ENCODE measurements around the gene WDR93.

GRCh38 chr15:89785774-89786140, 95.1 kb downstream of the WDR93 start:
- no peak for TF ChIP-seq POLR2A (IDR thresholded peaks at IDR 0.05)
- TF ChIP-seq, protein P1, sequence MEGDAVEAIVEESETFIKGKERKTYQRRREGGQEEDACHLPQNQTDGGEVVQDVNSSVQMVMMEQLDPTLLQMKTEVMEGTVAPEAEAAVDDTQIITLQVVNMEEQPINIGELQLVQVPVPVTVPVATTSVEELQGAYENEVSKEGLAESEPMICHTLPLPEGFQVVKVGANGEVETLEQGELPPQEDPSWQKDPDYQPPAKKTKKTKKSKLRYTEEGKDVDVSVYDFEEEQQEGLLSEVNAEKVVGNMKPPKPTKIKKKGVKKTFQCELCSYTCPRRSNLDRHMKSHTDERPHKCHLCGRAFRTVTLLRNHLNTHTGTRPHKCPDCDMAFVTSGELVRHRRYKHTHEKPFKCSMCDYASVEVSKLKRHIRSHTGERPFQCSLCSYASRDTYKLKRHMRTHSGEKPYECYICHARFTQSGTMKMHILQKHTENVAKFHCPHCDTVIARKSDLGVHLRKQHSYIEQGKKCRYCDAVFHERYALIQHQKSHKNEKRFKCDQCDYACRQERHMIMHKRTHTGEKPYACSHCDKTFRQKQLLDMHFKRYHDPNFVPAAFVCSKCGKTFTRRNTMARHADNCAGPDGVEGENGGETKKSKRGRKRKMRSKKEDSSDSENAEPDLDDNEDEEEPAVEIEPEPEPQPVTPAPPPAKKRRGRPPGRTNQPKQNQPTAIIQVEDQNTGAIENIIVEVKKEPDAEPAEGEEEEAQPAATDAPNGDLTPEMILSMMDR (IDR thresholded peaks at IDR 0.05): no peak
- TF ChIP-seq EP300 (IDR thresholded peaks at IDR 0.05): no peak
